Astrocyte of the hippocampus (primary cell): ENCODE results near the gene CUL9.

ENCODE experiments used
- DNase-seq: peaks from one replicate; pipeline ENCODE4 v3.0.0; 2011; ENCODE audit warnings: low read depth, low spot score

CUL9 gene

DNA sequence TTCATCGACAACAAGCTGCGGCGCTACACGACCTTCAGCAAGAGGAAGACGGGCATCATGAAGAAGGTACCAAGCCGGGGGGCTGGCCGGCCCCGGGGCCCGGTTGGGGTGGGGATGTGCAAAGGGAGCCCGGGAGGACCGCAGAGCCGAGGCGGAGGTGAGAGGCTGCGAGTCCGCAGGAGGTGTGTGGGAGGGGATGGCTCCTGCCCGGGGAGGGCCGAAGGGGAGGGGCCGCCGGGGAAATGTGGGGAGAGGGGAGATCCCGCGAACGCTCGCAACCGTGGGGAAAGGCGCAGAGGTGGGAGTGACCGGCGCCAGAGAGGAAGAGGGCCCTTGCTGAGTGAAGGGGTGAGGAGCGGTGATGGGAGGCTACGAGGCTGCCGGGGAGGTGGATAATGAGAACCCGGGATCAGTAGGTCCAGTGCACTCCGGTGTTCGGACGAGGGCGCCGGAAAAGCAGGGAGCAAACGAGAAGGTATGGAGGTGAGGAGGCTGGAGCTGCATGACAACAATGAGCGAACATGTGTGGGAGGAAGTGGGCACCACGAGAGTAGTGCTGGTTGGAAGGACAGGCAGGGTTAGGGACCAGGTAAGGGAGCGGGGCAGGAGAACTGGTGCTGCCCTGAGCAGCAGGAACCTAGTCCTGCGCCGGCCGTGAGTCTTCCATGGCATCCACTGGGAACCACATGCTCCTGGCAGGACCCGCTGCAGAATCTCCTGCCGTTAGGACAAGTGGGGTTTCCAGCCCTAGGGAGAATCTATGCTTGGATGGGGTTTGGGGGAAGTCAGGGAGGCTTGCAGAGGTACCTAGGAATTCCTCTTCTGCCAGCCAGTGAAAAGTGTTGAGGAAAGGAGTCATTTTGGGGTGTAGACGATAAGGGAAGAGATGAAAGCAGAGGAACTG is 9.6 kb upstream of the CUL9 start:
- DNase-seq = peak; percentile 77

DNA sequence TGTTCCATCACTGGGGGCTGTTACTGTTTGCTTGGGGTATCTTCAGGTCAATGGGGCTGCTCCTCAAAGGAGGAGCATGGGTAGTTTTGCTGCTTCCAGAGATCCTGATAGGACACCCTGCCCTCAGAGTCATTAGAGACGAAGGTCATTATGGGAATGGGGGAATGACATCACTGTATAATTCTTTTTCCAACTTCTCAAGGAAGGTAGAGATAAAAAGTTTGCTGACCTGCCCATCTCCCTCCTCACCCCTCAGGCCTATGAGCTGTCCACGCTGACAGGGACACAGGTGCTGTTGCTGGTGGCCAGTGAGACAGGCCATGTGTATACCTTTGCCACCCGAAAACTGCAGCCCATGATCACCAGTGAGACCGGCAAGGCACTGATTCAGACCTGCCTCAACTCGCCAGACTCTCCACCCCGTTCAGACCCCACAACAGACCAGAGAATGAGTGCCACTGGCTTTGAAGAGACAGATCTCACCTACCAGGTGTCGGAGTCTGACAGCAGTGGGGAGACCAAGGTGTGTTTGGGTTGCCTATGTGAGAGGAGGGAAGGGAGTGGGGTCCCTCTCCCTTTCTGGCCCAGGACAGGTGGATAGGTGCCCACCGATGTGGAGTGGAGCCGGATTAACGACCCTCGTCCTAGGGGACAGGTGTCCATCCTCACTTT is 8.3 kb upstream of the CUL9 start:
- peak; percentile 32 for DNase-seq

DNA sequence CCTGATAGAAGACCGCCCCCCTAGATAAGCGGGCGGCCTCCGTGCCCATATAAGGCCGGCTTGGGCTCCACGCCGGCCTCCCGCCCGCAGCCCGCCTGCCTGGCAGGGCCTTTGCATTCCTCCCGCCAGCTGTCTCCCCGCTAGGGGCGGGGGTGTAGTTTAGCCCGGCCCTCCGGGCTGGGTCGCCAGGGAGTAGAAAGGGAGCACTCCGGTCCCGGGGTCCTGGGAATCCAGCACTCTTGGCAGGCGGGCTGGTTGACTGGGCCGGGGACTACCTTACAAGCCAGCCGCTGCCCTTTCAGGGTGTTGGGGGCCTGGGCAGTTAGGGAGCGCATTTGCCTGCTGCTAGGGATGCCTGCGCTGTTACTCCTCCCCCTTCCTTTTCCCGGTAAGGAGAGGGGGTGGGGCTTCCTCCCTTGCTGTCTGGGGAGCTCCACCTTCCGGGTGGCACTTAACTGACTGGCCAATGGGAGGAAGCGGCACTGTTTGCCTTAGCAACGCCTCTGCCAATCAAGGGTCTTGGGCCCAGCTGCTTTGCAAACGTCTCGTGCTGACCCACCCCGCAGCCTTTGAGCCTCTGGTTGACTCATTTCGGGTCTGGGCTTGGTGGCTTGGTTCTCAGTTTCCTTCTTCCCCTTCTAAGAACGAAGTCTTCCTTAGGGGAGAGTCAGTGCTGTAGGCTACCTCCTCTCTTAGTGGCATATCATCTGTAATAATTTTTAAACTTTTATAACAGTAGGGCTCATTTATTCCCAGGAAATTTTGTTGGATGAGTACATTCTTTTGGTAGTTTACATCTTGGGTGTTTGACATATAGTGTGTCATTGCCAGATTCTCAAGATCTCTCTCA is 7.5 kb upstream of the CUL9 start:
- peak; percentile 99 for DNase-seq

DNA sequence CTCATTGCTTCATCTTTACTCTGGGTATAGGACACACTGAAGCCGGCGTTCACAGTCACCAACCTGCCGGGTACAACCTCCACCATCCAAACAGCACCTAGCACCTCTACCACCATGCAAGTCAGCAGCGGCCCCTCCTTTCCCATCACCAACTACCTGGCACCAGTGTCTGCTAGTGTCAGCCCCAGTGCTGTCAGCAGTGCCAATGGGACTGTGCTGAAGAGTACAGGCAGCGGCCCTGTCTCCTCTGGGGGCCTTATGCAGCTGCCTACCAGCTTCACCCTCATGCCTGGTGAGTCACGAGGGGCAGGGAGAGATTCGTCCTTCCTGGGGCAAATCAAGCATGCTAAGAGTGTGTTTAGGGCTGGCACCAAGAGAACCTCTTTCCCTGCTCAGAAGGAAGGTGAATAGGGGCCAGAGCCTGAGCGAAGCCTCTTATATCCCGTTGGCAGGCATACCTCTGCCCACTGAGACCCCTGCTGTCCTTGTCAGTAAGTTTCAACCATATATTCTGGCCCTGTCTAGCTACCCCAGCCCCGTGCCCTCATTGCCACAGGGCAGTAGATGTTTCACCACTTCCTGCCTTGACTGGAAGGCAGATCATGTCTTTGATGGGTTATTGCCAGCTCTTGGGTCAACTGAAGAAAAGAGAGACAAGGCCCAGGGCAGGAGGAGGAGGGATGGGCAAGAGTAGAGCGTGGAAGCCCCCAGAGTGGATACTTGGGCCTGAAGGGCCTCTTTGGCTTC is 6.1 kb upstream of the CUL9 start:
- no peak for DNase-seq

DNA sequence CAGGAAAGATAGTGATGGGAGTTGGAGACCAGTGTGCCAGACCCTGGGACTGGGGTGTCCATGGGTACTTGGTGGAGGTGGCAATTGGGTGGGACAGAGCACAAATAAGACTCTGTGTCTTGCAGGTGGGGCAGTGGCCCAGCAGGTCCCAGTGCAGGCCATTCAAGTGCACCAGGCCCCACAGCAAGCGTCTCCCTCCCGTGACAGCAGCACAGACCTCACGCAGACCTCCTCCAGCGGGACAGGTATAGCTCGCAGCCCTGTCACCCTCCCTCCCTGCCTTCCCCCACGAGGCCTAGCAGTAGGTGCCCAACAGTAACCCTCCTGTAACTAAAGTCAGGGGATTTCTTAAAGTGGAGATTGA is 5.6 kb upstream of the CUL9 start:
- no peak for DNase-seq

DNA sequence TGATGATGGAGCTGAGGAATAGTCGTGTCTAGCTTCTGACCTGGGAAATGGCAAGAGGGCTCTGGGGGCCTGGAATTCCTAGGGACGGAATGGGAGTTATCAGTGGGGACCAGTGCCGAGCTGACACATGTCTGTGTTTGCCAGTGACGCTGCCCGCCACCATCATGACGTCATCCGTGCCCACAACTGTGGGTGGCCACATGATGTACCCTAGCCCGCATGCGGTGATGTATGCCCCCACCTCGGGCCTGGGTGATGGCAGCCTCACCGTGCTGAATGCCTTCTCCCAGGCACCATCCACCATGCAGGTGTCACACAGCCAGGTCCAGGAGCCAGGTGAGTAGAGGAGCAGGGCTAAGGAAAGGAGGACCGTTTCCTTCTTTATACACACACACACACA is 3.8 kb upstream of the CUL9 start:
- DNase-seq = no peak

DNA sequence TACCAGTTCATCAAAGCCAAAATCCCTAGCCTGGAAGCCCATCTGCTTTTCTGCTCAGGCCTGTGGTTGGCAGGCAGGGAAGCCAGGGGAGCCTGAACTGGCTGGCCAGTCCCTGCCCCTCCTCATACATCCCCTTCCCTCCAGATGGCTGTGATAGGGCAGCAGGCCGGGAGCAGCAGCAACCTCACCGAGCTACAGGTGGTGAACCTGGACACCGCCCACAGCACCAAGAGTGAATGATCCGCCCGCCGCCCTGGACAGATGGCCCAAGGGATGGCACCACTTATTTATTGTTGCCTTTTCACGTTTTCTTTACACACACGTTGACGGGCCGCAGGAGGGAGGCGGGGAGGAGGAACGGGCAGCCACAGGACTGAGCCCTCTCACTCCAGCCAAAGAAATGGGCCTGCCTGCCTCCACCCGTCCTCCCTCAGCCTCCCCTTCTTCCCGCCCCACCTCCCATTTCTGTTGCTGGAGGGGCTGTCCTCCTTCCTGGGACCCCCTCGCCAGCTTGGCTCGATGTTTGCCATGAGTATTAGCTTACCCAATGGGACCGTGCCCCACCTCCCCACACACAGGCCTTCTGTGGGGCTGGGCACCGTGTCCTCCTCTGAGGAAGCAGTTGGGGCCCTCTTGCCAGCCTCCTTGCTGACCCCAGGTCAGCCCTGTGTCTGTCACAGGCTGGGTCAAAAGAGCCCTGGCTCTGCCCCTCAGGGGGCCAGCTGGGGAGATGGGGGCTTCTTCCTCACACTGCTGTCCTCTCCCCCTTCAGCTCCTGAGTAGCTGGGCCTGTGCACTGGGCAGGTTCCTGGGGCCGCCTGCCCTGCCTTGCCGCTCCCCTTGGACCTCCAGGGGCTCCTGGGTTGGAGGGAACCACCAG is 2.8 kb upstream of the CUL9 start:
- DNase-seq = no peak

DNA sequence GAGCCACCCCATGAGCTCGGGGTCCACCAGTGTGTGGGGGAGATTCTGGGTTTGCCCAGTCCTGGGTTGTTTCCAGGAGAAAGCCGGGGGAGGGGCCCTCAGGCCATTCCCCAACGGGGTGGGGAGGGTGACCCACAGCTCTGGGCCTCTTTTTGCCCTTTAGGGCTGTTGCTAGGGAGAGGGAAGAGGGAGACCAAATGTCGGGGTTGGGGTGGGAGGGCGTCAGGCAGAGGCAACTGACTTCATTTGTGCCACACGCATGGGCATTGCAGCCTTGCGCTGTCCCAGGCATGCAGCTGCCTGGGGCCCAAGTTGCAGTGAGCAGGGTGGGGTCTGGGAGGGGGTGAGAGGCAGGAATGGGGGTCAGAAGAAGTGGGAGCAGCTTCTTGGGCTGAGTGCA is 1.9 kb upstream of the CUL9 start:
- no peak for DNase-seq

DNA sequence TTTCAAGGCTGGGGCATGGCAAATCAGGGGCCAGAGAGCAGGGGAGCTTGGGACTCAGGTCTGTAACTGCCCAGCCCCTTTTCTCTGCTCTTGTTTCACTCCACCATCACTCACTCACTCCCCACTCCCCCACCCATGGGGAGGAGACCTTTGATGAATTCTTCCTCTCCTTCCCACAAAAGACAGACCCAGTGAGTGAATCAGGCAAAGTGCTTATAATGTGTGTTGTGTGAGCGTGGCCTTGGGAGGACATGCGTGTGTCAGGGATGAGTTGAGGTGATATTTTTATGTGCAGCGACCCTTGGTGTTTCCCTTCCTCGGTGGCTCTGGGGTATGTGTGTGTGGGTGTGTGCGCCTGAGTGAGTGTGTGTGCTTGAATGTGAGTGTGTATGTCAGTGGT is 1.0 kb upstream of the CUL9 start:
- DNase-seq = peak; percentile 29

DNA sequence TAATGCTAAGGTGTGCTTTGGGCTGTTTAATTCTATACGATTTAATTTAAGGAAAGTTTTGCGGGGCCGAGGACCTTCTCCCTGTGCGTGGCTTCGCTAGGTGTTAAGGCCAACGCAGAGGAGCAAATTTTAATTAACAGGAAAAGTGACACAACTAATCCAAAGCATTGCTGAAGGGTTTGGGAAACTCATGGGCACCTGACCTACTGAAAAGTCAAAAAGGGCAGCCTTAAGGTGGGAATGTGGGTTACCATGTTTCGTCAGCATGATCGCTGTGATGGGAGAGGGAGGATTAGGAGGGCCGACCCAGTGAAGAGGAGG is 415 bp upstream of the CUL9 start:
- DNase-seq = no peak

DNA sequence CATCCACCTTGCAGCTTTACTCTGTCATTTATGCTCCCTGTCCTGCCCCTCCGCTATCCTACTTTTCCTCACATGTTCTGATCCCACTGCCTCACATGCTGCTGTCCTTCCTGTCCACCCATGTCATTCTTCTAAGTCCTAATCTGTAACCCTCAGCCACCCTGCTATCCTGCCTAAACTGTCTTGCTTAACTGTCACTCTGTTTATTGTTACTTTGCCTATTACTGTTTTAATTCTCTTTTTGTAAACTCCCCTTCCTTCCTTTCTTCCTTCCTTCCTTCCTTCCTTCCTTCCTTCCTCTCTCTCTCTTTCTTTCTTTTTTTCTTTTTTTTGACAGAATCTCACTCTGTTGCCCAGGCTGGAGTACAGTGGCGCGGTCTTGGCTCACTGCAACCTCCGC is 1.4 kb downstream of the CUL9 start:
- DNase-seq = no peak

DNA sequence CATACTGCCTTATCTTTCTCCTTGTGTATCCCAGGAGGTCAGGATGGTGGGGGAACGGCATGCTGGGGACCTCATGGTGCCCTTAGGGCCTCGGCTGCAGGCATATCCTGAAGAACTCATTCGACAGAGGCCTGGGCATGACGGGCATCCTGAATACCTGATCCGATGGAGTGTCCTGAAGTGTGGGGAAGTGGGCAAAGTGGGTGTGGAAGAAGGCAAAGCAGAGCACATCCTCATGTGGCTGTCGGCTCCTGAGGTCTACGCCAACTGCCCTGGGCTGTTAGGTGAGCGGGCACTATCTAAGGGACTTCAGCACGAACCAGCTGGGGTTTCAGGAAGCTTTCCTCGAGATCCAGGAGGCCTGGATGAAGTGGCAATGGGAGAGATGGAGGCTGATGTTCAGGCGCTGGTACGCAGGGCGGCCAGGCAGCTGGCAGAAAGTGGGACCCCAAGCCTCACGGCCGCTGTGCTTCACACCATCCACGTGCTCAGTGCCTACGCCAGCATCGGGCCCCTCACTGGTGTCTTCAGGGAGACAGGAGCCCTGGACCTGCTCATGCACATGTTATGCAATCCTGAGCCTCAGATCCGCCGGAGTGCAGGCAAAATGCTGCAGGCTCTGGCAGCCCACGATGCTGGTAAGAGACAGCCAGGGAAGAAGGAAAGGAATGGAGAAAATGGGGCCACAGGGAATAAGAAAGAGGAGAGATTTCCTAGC is 2.4 kb downstream of the CUL9 start:
- no peak for DNase-seq

DNA sequence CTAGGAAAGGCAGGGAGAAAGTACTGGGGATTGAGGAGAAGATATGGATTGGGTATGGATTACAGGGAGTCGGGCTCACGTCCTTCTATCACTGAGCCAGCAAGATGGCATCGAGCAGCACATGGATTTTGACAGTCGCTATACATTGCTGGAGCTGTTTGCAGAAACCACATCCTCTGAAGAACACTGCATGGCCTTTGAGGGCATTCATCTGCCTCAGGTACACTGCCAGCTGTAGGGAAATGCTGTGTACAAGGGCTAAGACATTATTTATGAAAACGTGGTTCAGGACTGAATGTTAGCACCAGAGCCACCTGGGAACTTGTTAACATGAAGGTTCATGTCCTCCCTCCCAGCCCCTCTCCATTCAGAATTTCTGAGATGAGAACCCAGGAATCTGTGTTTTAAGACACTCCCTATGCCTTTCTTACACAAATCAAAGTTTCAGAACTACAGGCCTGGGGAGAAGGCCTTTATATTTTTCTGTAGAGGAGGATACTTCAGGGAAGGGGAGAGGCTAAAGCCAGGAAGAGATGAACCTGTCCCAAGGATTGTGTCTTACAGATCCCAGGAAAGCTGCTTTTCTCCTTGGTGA is 3.5 kb downstream of the CUL9 start:
- no peak for DNase-seq

DNA sequence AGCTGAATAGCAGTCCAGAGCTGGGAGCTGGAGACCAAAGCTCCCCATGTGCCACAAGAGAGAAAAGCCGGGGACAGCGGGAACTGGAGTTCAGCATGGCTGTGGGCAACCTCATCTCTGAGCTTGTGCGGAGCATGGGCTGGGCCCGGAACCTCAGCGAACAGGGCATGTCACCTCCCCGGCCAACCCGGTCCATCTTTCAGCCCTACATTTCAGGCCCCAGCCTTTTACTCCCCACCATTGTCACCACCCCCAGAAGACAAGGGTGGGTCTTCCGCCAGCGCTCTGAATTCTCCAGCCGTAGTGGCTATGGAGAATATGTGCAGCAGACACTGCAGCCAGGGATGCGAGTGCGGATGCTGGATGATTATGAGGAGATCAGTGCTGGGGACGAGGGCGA is 4.0 kb downstream of the CUL9 start:
- no peak for DNase-seq

DNA sequence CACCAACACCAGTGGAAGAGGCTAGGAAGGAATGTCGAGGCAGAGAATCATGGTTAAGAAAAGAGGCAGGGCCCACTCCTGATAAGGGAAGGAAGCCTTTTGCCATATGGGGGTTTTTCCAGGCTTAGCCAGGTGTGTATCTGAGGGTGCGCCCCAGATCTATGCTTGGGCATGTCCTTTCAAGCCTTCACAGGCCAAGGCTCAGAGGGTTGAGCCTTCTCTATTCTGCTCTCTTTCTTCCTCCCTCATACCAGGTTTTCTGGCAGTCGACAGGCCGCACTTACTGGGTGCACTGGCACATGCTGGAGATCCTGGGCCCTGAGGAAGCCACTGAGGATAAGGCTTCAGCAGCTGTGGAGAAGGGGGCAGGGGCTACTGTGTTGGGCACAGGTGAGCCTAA is 4.7 kb downstream of the CUL9 start:
- DNase-seq = no peak

DNA sequence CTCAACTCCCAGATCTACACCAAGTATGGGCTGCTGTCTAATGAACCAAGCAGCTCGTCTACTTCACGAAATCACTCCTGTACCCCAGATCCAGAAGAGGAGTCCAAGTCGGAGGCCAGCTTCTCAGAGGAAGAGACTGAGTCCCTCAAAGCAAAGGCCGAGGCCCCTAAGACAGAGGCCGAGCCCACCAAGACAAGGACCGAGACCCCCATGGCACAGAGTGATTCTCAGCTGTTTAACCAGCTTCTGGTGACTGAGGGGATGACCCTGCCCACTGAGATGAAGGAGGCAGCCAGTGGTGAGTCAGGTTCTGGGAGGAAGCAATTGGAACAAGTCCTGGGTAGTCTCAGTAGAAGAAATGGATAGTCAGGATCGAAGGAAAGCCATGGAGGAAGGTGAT is 5.8 kb downstream of the CUL9 start:
- no peak for DNase-seq

DNA sequence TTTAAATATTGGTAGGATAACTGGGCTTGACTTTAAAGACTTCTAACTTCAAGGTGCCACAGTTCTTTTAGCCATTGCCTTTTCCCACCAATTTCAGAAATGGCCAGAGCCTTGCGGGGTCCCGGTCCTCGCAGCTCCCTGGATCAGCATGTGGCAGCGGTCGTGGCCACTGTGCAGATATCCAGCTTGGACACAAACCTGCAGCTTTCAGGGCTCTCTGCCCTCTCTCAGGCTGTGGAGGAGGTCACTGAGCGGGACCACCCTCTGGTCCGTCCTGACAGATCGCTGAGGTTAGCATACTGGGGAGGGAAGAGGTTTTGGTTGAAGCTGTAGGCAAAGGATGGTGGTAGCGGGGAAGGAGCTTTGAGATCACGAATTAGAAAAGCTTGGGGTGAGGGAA is 6.4 kb downstream of the CUL9 start:
- DNase-seq = no peak

DNA sequence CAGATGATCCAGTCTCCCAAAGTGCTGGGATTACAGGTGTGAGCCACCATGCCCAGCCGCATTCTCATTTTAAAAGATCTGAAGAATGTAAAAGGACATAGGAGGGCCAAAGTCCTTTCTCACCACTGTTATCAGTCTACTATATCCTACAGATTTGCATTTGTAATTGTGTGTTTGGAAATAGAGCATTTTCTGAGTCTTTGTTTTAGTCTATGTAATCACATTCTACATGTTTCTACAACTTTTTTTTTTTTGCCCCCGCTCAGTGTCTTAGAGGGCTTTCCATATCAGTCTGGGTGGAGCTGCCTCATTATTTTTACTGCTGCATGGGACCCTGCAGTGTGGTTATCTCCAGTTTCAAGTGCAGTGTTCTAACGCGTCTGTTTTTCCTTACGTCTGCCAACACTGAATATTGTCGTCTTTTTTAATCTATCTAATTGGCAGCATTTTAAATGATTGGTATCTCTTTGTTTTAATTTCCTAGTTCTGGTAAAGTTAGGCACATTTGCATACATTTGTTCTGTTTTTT is 7.8 kb downstream of the CUL9 start:
- DNase-seq = no peak

DNA sequence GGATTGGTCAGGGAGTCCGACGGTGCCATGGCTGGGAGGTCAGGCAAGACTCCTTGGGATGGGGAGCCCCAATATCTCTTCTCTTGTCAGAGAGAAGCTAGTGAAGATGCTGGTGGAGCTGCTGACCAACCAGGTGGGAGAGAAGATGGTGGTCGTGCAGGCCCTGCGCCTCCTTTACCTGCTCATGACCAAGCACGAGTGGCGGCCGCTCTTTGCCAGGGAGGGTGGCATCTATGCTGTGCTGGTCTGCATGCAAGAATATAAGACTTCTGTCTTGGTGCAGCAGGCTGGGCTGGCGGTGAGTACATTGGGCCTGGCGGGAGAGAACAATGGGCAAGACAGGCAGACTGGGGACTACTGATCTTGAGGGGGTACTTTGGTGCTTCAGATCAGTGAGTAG is 10.9 kb downstream of the CUL9 start:
- DNase-seq = no peak

DNA sequence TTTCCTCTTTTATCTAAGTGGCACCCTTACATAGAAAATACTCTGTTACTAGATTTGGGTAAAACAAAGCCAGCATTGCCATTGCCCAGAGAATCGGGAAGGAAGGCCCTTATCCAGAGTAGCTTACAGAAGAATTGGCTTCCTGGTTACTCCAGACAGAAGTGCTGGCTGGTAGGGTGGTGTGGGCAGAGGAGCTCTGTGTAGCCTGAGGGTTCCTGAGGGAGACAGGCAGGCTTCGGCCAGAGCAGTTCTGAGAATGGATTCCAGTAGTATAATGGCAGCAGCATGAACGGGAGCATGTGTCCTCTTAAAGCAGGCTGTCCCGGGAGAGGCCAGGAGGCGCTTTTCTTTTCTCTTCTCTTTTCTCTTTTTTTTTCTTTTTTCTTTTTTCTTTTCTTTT is 11.9 kb downstream of the CUL9 start:
- DNase-seq = no peak
